COLO668 (cell line): ENCODE results near the gene CCDC3.

Source experiments
- DNase-seq: peaks from one replicate; lab custom pipeline; 2025; ENCODE audit not compliant: unreplicated experiment; lab: John Stamatoyannopoulos, UW

CCDC3 gene

DNA sequence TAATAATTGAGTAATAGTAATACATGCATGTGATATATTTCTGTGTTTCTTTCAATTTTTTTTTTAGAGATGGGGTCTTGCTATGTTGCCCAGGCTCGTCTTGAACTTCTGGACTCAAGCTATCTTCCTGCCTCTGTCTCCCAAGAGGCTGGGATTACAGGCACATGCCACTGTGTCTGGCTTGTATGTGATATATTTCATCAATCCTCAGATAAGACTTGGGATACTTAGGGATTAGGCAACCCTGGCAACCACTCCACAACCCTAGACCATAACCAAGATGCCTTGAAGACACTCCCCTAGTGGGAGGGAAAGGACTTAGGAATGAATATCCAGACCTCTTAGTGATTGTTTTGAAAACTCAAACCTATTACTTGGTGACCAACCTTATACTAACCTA, 154.8 kb downstream of the CCDC3 start:
- no peak for DNase-seq
